ENCODE data around the gene MYG1. TPM values are rescaled to one million over a fixed set of nuclear protein-coding genes. Genes with fewer than 3 reads are reported as not detected.
"Not testable (repeated sequence)": the region's sequence is repeated elsewhere in the genome, so short reads cannot be mapped to it uniquely, and the experiment has no call there.

The MYG1 gene
- total RNA-seq, 1 experiment from 2014 or later: 91.8 TPM

GRCh38 chr12:53330671-53331070 is 31.2 kb downstream of the MYG1 start:
- Histone ChIP-seq H4K5ac (ENCODE audit: insufficient read length, low read depth, low read length) (no peak overlapping the region), H3K23ac (ENCODE audit: insufficient read length, low read depth, low read length) (no peak overlapping the region), H2BK120ac (ENCODE audit: low read depth, low read length, poor library complexity, severe bottlenecking) (no peak overlapping the region), H2BK5ac (ENCODE audit: insufficient read length, low read length) (no peak overlapping the region), H2AK5ac (ENCODE audit: insufficient read length, low read length) (no peak overlapping the region), H3K9me3 (ENCODE audit: control insufficient read depth, low read depth, low read length) (no peaks in the 10 kb centered on the region), H2BK15ac (ENCODE audit: low read depth, low read length) (no peak overlapping the region), H3K14ac (ENCODE audit: insufficient read depth, low read length) (no peak overlapping the region), H3K9ac (ENCODE audit: extremely low read depth, insufficient read length, low read length) (no peak overlapping the region), H3K27me3 (ENCODE audit: insufficient read depth, low read length) (peaks cover 18% of the 10 kb centered on the region), H3K27ac (ENCODE audit: insufficient read length, low read depth, low read length) (no peak overlapping the region), H3T11ph (ENCODE audit: low read length) (no peak overlapping the region), H3K56ac (ENCODE audit: insufficient read length, low read depth, low read length) (no peak overlapping the region), H3K4ac (ENCODE audit: low read depth, low read length) (no peak overlapping the region), H4K91ac (ENCODE audit: insufficient read length, low read depth, low read length) (no peak overlapping the region), H3K4me2 (ENCODE audit: insufficient read depth, insufficient read length, low read length) (no peak overlapping the region), H4K8ac (replicated peaks; ENCODE audit: insufficient read length, low read depth, low read length) (no peak overlapping the region), H2BK12ac (ENCODE audit: insufficient read length, low read depth, low read length) (no peak overlapping the region), H3K4me1 (ENCODE audit: insufficient read depth, low read length) (no peaks in the 10 kb centered on the region; the same call in 1 of the 2 replicates), H3K23me2 (ENCODE audit: insufficient read length, low read depth, low read length, poor library complexity, severe bottlenecking) (peaks cover 4% of the 10 kb centered on the region), H2BK20ac (ENCODE audit: low read depth, low read length, poor library complexity, severe bottlenecking) (no peak overlapping the region), H3K18ac (ENCODE audit: insufficient read length, low read depth, low read length) (no peak overlapping the region), H2AFZ (ENCODE audit: low read length) (no peak overlapping the region), H4K20me1 (ENCODE audit: control insufficient read depth, insufficient read depth, insufficient read length) (no peaks in the 10 kb centered on the region), H3K79me1 (ENCODE audit: insufficient read depth, low read depth, low read length, poor library complexity, severe bottlenecking) (no peaks in the 10 kb centered on the region), H3K79me2 (ENCODE audit: insufficient read depth, low read length) (no peaks in the 10 kb centered on the region)
- no peak for DNase-seq
- TF ChIP-seq, protein P1, sequence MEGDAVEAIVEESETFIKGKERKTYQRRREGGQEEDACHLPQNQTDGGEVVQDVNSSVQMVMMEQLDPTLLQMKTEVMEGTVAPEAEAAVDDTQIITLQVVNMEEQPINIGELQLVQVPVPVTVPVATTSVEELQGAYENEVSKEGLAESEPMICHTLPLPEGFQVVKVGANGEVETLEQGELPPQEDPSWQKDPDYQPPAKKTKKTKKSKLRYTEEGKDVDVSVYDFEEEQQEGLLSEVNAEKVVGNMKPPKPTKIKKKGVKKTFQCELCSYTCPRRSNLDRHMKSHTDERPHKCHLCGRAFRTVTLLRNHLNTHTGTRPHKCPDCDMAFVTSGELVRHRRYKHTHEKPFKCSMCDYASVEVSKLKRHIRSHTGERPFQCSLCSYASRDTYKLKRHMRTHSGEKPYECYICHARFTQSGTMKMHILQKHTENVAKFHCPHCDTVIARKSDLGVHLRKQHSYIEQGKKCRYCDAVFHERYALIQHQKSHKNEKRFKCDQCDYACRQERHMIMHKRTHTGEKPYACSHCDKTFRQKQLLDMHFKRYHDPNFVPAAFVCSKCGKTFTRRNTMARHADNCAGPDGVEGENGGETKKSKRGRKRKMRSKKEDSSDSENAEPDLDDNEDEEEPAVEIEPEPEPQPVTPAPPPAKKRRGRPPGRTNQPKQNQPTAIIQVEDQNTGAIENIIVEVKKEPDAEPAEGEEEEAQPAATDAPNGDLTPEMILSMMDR (conservative IDR thresholded peaks at IDR 0.05): no peak
- H3K4me3 Mint-ChIP-seq: no peak overlapping the region
- H3K4me1 Mint-ChIP-seq: peaks cover 15 to 33% of the 10 kb centered on the region in 2 experiments
- no CpG with 5 or more reads among the region's 5 CpGs for WGBS (ENCODE audit: extremely low coverage, insufficient read length, low lambda C conversion rate)
- H3K9me3 Mint-ChIP-seq: no peaks in the 10 kb centered on the region; a peak in 1 of 5 replicates
- no peaks in the 10 kb centered on the region for H3K36me3 Mint-ChIP-seq (ENCODE audit: insufficient read depth in 1 of 3, low read depth in 3 of 3)
- H3K27me3 Mint-ChIP-seq (ENCODE audit: low read depth): peaks cover 80% of the 10 kb centered on the region
- no peak overlapping the region for H3K27ac Mint-ChIP-seq

DNA sequence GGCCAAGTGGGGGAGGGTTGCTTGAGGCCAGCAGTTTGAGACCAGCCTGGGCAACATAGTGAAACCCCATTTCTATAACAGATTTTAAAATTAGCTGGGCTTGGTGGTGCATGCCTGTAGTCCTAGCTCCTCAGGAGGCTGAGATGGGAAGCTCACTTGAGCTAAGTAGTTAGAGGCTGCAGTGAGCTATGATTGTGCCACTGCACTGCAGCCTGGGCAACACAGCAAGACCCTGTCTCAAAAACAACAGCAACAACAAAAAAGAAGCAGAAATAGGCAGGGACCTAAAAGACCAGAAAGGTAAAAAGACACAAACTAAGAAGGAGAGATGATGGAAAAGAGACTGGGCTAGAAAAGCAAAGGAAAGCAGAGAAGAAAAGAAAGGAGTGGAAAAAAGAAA is 32.8 kb downstream of the MYG1 start:
- not testable (repeated sequence) for H3K27ac ChIP-seq (ENCODE audit: insufficient read length, low read depth, low read length); H3K9me3 Mint-ChIP-seq; H3K27me3 ChIP-seq (ENCODE audit: insufficient read depth, low read length); H2AFZ ChIP-seq (ENCODE audit: low read length); H2BK5ac ChIP-seq (ENCODE audit: insufficient read length, low read length); H4K8ac ChIP-seq (replicated peaks; ENCODE audit: insufficient read length, low read depth, low read length); H3K79me1 ChIP-seq (ENCODE audit: insufficient read depth, low read depth, low read length, poor library complexity, severe bottlenecking); H3K27ac Mint-ChIP-seq; H3T11ph ChIP-seq (ENCODE audit: low read length); H3K56ac ChIP-seq (ENCODE audit: insufficient read length, low read depth, low read length); H2BK120ac ChIP-seq (ENCODE audit: low read depth, low read length, poor library complexity, severe bottlenecking); H3K23ac ChIP-seq (ENCODE audit: insufficient read length, low read depth, low read length); H2AK5ac ChIP-seq (ENCODE audit: insufficient read length, low read length); H3K4me1 ChIP-seq (ENCODE audit: insufficient read depth, low read length); H4K91ac ChIP-seq (ENCODE audit: insufficient read length, low read depth, low read length); H3K23me2 ChIP-seq (ENCODE audit: insufficient read length, low read depth, low read length, poor library complexity, severe bottlenecking); H3K4me3 Mint-ChIP-seq; H4K20me1 ChIP-seq (ENCODE audit: control insufficient read depth, insufficient read depth, insufficient read length); H3K18ac ChIP-seq (ENCODE audit: insufficient read length, low read depth, low read length); H3K79me2 ChIP-seq (ENCODE audit: insufficient read depth, low read length); H3K36me3 Mint-ChIP-seq (ENCODE audit: insufficient read depth in 1 of 3, low read depth in 3 of 3); H3K4me2 ChIP-seq (ENCODE audit: insufficient read depth, insufficient read length, low read length); H3K9me3 ChIP-seq (ENCODE audit: control insufficient read depth, low read depth, low read length); H2BK20ac ChIP-seq (ENCODE audit: low read depth, low read length, poor library complexity, severe bottlenecking); H2BK12ac ChIP-seq (ENCODE audit: insufficient read length, low read depth, low read length); DNase-seq; H4K5ac ChIP-seq (ENCODE audit: insufficient read length, low read depth, low read length); H3K4ac ChIP-seq (ENCODE audit: low read depth, low read length); H3K9ac ChIP-seq (ENCODE audit: extremely low read depth, insufficient read length, low read length); H3K14ac ChIP-seq (ENCODE audit: insufficient read depth, low read length); H2BK15ac ChIP-seq (ENCODE audit: low read depth, low read length)
- peaks cover 11 to 25% of the 10 kb centered on the region in 2 experiments for H3K4me1 Mint-ChIP-seq
- peaks cover 78% of the 10 kb centered on the region for H3K27me3 Mint-ChIP-seq (ENCODE audit: low read depth)

All from H9 (cell line).